HK-2 (cell line): ENCODE results near the gene PEX10.
"Not testable (repeated sequence)": the region's sequence is repeated elsewhere in the genome, so short reads cannot be mapped to it uniquely, and the experiment has no call there.

Experiments
- DNase-seq: peaks from one replicate; pipeline ENCODE4 v3.0.0-alpha.2; 2018; ENCODE audit not compliant: unreplicated experiment

The PEX10 gene

DNA sequence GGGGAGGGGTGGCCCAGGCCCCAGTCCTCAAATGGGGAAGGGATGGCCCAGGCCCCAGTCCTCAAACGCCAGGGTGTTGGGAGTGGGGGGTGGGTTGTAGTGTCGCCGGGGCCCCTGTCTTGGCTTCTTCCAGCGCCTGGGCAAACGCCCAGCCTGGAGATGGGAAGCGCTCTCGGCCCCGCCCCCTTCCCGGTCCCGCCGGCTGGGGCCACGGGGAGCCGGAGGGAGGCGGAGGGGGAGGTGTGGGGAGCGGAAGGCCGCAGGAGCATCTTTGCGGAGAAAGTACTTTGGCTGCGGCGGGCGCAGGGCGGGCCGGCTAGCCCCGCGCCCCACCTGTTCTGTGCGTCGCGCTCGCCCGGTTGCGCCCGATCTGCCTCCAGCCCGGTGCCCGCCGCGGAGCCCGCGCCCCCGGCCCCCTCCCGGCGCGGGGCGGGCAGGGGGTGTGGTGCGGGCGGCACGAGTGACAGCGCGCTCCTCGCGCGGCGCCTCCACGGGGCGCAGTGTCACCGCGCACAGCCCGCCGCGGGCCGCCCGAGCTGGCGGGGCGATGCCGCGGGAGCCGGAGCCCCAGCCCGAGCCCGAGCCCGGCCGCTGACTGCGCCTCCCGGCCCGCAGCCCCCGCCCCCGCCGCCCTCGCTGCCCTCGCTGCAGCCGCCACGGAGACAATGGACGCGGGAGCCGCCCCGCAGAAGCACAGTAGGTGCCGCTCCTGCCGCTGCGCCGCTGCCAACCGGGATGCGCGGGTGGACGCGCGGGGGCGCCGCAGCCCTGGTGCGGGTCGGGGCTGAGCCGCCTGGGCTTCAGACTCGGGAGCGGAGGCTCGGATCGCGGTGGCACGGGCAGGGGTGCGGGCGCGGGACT is 31.1 kb upstream of the PEX10 start:
- DNase-seq, result no peak

DNA sequence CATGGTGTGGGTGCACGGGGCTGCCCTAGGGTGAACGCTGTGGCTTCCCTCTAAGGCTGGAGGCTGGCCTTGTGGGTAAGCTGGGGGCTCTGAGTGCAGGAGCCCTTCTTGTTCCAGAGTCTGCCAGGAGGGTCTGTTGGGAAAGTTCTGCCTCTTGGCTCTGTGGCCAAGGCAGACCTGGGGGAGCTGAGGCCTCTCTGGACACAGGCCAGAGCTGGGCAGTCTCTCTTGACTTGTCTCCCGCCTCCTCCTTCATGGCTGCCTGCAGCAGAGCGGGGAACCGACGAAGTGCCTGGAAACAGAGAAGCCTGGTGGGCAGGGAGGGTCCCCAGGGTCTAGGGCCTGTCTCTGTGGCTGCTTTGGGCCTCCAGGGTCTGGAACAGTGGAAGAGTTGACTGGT is 30.3 kb upstream of the PEX10 start:
- no peak for DNase-seq

DNA sequence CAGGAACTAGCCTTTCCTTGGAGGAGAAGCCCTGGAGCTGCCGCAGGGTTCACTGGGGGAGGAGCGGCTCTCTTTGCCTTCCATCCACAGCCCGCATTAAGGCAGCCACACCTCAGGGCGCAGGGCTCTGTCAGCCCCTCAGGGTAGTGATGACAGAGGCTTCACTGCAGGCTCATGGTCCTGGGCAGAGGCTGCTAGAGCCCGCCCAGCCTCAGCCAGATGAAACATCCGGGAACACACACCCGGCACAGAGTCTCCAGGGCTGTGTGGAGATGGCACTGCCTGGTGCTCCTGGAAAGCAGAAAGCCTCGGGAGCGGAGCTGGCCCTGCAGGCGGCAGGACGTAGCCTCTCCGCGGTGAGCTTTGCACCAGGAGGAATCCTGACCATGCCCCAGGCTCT is 29.4 kb upstream of the PEX10 start:
- DNase-seq, result no peak

DNA sequence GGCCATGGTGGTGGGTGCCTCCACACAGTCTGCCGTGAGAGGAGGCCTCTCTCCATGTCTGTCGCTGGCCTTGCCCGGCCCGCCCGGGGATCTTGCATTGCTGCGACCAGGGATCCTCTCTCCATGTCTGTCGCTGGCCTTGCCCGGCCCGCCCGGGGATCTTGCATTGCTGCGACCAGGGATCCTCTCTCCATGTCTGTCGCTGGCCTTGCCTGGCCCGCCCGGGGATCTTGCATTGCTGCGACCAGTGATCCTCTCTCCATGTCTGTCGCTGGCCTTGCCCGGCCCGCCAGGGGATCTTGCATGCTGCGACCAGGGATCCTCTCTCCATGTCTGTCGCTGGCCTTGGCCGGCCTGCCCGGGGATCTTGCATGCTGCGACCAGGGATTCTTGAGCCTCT is 28.0 kb upstream of the PEX10 start:
- not testable (repeated sequence) for DNase-seq

DNA sequence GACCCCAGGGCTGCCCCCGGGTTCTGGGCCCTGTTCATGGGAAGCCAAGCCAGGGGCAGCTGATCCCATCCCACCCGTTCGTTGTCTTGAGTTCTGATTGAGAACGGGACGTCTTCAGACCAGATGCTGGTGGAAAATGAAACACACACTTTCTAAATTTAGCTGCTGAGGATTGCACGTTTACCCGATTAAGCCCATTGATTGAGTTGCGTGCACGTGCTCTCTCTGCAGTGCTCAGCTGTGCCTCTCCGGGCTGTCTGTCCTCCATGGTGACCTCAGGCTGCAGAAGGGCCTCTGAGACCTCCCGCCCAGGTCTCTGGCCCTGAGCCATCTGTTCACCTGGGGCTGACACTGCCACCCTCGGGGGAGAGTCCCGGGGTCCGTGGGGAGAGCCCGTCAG is 27.0 kb upstream of the PEX10 start:
- no peak for DNase-seq

DNA sequence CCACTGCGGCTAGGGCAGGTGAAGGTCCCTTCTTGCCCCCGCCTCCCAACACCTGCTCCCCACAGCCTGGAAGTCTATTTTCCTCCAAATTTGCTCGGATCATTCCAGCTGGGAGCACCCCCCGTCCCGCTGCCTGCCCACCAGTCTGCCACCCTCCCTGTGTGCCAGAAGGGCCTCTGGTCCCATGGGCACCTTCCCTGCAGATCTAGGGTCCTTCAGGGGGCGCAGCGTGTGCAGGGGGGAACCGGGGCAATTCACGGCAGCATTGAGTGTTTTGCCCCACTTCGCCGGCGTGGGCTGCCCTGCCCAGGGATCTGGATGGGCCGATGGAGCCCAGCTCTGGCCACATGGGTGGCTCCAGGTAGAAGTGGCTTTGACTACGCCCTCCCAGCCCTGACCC is 26.3 kb upstream of the PEX10 start:
- no peak for DNase-seq

DNA sequence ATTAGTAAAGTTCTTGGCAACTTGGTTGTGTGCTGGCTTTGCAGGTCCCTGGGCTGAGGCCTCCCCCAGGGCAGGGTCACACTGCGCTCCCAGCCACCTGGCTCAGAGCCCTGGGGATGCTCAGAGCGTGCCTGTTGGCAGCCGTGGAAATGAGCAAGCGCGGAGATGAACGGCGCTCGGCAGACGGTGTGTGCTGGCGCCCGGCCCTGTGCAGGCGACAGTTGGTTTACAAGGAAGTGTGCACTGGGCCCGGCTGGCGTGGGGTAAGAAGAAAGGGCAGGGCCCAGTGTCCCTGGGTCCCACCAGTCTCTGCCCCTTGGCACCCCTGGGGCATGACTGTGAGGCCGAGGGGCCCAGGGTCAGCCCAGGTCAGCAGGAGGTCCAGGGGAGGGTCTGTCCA is 25.7 kb upstream of the PEX10 start:
- no peak for DNase-seq

DNA sequence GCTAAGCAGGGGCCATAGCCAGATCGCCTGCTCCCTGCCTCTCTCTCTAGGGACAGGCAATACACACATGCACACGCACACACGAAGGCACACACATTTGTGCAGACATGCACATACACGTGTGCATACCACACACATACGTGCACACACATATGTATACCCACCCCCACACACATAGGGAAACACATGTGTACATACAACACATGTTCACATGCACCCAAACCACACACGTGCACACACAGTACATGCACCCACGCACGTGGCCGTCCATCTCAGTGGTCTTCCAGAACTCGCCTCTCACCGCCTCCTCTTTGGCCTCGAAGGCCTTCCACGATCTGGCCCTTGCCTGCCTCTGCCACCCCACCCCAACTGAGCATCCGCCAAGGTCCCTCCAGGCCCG is 25.3 kb upstream of the PEX10 start:
- DNase-seq, result no peak

DNA sequence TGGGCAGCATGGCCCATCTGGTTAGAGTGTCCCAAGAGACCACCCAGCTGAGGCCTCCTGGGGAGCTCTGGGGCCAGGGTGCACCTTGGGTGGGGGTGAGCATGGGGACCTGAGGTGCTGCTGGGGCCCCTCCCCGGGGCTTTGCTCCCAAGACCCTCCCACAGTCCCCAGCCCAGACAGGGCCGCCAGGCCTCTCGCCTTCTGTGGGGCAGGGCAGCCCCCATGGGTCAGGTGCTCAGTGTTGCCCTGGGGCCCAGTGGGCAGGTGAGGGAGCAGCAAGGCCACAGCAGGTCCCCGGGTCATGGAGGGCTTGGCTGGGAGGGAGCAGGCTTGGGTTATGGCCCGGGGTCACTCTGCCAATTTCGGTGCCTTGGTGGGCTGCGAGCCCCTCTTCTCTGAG is 24.5 kb upstream of the PEX10 start:
- no peak for DNase-seq

DNA sequence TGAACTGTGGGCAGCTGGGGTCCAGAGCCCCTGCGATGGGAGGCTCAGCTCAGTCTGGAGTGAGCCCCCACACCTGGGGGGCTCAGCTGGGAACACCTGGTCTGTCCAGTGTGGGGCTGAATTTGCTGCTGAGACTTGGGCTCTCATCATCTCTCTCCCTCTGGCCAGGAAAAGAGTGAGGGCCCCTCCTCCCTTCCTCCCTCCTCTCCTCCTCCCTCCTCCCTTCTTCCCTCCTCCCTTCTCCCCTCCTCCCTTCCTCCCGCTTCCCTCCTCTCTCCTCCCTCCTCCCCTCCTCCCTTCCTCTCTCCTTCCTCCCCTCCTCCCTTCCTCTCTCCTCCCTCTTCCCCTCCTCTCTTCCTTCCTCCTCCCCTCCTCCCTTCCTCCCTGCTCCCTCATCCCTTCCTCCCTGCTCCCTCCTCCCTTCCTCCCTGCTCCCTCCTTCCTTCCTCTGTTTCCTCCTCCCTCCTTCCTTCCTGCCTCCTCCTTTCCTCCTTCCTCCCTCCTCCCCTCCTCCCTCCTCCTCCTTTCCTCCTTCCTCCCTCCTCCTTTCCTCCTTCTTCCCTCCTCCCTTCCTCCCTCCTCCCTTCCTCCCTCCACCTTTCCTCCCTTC is 23.5 kb upstream of the PEX10 start:
- DNase-seq, result no peak

DNA sequence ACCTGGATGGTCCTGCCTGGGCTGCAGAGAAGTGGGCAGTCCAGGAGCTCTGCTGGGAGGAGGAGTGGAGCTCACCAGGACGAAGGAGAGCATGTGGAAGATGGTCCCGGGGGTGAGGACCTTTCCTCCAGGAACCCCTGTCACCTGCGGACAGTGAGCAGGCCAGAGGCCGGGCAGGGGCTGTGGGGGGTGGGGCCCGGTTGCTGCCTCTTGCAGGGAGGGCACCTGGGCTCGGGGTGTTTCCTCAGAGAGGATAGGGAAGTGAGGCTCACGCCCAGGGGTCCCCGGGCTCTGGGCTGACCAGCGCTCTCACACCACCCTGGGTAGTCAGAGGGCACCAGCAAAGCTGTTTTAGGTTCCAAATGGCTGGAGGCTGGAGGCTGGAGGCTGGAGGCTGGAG is 22.7 kb upstream of the PEX10 start:
- DNase-seq, result no peak

DNA sequence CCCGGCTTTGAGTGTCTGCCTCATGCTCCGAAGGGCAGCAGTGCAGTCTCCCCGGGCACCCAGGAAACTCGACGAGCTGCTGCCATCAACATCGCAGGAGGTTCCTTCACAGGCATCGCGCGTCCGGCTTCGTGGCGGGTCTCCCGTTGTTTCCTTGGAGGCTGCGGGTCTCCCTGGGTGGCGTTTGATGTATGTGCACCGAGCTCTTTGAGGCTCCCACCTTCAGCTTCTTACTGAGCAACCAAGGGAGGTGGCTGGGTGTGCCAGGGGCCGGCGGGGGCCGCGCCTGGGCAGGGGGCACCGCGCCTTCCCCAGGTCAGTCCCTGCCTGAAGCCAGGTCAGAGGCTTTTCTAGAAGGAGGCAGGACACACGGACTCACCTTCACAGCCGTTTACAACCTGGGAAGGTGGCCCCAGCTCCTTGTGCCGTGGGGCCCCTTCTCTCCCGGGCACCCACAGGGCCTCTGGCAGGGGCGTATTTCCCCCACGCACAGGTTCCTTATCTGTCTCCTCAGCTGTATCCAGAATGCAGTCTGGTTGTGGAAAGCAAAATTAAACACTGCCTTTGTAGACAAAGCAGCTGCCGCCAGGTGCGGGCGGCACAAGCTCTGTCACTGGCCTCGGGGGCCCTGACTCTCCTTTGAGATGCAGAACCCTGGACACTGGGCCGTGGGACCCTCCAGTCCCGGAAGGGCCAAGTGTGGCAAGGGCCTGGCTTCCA is 21.7 kb upstream of the PEX10 start:
- no peak for DNase-seq

DNA sequence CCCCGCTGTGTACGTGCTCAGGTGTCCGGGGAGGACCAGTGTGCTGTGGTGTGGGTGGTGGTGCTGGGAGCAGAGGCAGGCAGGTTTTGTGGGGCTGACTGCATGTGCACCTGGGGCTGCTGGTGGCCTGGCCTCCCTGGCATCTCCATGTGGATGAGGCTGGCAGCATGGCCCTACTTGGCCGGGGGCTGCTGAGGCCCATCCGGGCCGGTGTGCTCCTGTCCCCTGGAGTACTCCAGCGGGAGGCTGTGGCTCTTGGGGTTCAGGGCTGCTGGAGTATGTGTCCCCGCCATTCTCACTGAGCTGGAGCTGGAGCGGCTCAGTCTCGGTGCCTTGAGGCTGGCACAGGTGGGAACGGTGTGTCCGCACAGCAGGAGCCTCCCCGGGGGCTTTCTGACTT is 20.8 kb upstream of the PEX10 start:
- DNase-seq, result no peak

DNA sequence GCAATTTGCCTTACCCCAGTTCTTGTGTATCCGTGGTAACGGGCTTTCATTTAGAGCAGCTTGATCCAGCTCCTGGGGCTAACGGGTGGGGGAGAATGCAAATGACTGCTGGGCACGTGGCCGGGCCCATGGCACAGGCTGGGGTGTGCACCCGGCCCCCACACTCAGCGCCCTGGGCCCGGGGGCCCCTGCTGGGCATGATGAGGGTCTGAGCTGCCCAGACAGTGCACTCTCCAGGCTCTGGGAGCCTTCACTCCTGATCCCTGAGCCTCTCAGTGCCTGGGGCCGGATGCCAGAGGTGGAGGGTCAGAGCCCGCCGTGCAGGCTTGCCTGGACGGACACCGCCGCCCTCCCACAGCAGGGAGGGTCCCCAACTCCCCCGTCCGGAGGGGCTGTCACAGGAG is 20.1 kb upstream of the PEX10 start:
- DNase-seq, result no peak

DNA sequence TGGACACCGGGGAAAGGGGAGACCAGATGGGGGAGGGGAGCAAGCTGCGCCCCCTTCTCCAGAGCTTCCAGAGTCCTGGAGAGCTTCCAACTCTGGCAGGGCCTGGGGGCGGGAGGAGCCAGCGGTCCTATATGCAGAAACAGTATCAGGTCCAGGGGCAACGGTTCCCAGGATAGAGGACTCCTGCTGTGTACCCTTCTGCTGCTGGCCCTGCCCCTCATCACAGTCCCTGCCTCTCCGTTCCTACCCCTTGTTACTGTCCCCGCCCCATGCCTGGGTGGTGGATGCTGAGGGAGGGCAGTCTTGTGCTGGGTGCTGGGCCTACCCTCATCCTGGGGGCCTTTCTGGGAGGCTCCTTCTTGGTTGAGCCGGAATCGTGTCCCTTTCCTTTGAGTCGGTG is 19.2 kb upstream of the PEX10 start:
- no peak for DNase-seq

DNA sequence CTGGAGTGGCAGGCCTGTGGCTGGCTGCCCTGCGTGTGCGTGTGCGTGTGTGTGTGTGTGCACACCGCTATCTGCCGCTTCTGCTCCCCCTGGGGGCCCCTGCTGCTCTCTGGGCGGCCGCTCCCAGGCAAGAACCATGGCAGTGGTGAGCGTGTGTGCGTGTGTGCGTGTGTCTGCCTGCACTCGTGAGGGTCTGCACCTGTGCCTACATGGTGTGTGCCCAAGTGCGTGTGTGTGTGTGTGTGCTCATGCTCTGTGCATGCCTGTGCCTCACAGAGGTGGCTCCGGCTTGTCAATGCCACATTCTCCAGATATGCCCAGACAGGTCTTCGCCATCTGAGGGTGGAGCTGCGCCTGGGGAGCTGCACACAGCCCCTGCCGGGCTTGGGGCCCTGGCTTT is 18.7 kb upstream of the PEX10 start:
- DNase-seq, result no peak

DNA sequence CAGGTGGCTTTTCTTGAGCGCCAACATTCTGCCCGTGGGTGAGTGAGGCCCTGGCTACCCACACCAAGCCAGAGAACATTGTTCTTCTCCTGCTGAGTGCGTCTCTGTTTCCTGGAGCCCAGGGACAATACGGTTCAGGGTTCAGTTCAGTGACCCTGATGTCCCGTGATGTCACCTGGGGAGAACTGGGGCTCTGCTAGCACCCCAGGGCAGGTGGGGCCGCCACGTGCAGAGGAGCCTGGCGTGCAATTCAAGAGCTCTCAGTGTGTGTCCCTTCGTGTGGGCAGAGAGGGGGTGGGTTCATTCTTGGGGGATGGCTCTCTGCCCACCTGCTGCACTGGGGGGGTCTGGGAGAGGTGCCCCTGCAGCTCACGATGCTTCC is 18.2 kb upstream of the PEX10 start:
- DNase-seq, result no peak

DNA sequence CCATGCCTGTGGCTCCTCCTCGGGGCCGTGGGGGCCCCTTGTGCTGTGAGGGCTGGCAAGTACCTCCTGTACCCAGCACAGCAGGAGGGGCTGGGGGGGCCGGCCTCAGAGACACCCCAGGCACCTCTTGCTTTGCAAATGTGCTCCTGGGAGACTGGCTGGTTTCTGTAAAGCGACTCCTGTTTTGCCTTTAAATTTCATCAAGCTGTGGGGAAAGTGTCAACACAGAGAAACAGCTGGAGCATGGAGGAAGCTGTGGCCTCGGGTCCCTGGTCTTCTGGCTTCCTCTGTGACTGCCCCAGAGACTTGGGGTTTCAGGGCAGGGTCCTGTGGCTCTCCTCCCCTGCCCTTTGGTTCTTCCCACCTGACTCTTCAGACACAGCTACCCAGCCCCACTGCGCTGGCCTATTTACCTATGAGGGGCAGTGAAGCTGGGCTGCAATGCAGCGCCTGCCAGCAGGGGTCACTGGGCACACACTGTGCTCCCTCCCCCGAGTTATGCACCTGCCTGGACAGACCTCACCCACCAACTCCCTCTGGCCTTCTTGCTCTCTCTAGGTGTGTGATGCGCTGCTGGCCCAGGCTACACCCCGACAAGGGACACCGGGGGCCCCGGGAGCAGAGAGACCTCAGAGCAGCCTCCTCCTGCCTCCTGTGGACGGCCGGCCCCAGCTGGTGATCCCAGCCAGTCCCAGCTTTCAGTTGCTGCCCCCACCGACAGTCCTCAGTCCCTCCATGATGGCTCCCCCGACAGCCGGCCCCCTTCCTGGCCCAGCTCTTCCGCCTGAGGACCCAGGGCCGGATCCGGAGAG is 17.6 kb upstream of the PEX10 start:
- DNase-seq, result no peak

DNA sequence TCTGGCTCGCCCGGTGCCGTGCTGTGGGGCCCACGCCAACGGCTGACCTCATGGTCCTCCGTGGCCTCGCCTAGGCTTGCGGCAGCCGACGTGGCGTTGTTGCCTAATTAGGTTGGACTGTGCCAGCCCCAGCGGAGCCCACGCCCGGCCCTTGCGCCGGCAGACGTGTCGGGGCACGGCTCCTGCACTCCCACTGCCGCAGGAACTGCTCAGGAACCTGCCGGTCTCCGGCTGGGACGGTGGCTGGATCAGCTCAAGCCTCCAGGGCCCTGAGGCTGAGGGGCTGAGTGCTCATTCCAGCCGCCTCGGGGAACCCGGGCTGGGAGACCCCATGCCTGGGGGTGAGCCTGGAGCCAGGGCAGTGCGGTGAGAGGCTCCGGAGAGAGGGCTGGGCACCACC is 16.1 kb upstream of the PEX10 start:
- DNase-seq, result no peak

DNA sequence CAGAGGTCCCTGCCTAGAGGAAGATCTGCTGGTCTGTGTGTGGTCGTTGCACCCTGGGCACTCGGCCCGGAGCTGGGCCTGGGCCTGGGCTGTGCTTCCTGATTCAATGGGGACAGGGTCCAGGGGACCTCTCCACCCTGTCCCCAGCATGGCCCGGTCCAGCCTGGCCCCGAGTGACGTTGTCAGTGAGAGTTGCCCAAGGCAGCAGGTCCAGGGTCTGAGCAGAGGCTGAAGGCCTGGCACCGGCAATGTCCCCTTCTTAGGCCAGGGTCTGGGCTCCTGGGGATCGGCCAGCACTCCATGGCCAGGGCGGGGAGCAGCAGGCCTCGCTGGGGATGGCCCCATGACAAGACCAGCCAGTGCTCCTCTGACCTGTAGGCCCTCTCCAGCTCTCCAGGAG is 15.6 kb upstream of the PEX10 start:
- no peak for DNase-seq

DNA sequence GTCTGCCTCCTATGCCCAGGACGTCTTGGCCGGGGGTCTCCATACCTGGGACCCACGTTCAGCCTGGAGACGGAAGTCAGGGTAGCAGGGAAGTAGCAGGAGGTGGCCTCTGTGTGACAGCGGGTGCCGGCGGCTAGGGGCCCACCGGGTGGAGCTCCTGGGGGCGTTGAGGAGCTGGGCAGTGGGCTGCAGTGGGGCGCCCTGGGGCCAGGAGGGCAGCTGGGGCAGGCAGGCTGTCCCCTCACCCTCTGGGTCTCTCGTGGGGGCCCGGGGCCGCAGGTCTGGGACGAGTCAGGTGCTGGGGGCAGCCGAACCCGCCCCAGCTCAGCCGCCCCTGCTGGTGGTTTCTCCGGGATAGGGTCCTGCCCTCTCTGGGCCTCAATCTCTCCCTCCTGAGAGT is 14.7 kb upstream of the PEX10 start:
- DNase-seq, result no peak

DNA sequence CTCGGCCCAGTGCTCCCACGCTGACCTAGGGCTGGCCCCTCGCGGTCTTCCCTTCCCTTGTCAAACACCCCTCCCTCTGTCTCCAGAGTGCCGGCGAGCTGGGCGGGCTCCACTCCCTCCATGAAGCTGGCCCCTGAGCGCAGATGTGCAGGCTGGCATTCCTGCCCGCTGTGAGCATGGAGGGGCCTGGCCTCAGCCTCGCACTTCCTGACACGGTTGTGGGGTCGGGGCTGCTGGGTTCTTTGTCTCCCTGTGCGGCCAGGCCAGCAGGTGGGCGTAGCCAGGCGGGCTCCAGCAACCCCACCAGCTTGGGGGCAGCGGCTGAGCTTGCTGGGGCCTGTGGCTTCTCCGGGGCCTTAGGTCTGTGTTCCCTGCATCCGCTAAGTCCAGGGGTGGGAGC is 14.2 kb upstream of the PEX10 start:
- no peak for DNase-seq
